Measurements from ENCODE around the gene STRIP2.

- TF ChIP-seq CTCF (IDR thresholded peaks at IDR 0.05 in 2 of 3, conservative IDR thresholded peaks at IDR 0.05 in 1 of 3; ENCODE audit: borderline replicate concordance in 1 of 3, insufficient read depth in 1 of 3, low read depth in 2 of 3, low read length in 2 of 3) (no peak), RAD21 (IDR thresholded peaks at IDR 0.05; ENCODE audit: low read depth) (no peak), MAX (IDR thresholded peaks at IDR 0.05) (no peak)
Observed at GRCh38 chr7:129452589-129453231, 18.5 kb downstream of the STRIP2 start.
